HEK293T (cell line): ENCODE results near the gene ZC3H12C.

Experiments
- BHLHE40 ChIP-seq: fragments of 450-650 bp; IDR thresholded peaks from 2 replicates; pipeline ENCODE4 v1.6.1; 2016; ENCODE audit warnings: mild to moderate bottlenecking, moderate library complexity, borderline replicate concordance
- ELF4 ChIP-seq: fragments of 450-650 bp; IDR thresholded peaks from 2 replicates; pipeline ENCODE4 v1.6.1; 2017; ENCODE audit warnings: antibody characterized with exemption
- FOXA1 ChIP-seq: fragments of 450-650 bp; IDR thresholded peaks from 2 replicates; pipeline ENCODE4 v1.6.1; 2016; ENCODE audit warnings: mild to moderate bottlenecking
- FOXM1 ChIP-seq: fragments of 450-650 bp; IDR thresholded peaks from 2 replicates; pipeline ENCODE4 v1.6.1; 2017; ENCODE audit warnings: mild to moderate bottlenecking, borderline replicate concordance
- HDGF ChIP-seq: fragments of 450-650 bp; IDR thresholded peaks from 2 replicates; pipeline ENCODE4 v1.6.1; 2017; ENCODE audit warnings: antibody characterized with exemption, borderline replicate concordance
- PKNOX1 ChIP-seq: fragments of 450-650 bp; IDR thresholded peaks from 2 replicates; pipeline ENCODE4 v1.6.1; 2016
- SP1 ChIP-seq: fragments of 450-650 bp; IDR thresholded peaks from 2 replicates; pipeline ENCODE4 v1.6.1; 2017
- SUZ12 ChIP-seq: fragments of 450-650 bp; IDR thresholded peaks from 2 replicates; pipeline ENCODE4 v1.6.1; 2016; ENCODE audit warnings: mild to moderate bottlenecking

- no peak for TF ChIP-seq BHLHE40
- no peak for TF ChIP-seq FOXA1
- TF ChIP-seq FOXM1, result no peak
- TF ChIP-seq PKNOX1, result no peak
- no peak for TF ChIP-seq SP1
- TF ChIP-seq ELF4, result no peak
- no peak for TF ChIP-seq SUZ12
- TF ChIP-seq HDGF, result no peak
Measured at GRCh38 chr11:110062247-110062646, 30.9 kb upstream of the ZC3H12C start.
